Gastroesophageal sphincter (tissue), 4 donors: Measurements from ENCODE around the gene SRPK3. TPM values are rescaled to one million over a fixed set of nuclear protein-coding genes. Genes with fewer than 3 reads are reported as not detected.

Experiments
- ATAC-seq: fragments of 150-250 bp; one replicate; pipeline ENCODE4 v1.9.1; 2016; ENCODE audit warnings: mild to moderate bottlenecking, moderate library complexity
- H3K27ac ChIP-seq, 4 donors: fragments of 200-600 bp; sonication (generic) in 3 of 4; 1 replicate in 3 of 4; 2 replicates in 1 of 4; pipeline ENCODE4 v1.5.1; 2016 to 2019
- H3K27me3 ChIP-seq: fragments of 200-600 bp; sonication (generic); one replicate; pipeline ENCODE4 v1.5.1; 2019
- H3K36me3 ChIP-seq, 2 donors: fragments of 200-600 bp; sonication (generic); one replicate each; pipeline ENCODE4 v1.5.1; 2019; ENCODE audit warnings: control low read depth in 1 of 2
- H3K4me1 ChIP-seq, 3 donors: fragments of 200-600 bp; sonication (generic); 1 replicate in 2 of 3; 2 replicates in 1 of 3; pipeline ENCODE4 v1.5.1; 2016 to 2019; ENCODE audit warnings: control low read depth in 2 of 3
- H3K4me3 ChIP-seq, 2 donors: fragments of 200-600 bp; sonication (generic); one replicate each; pipeline ENCODE4 v1.5.1; 2019; ENCODE audit warnings: mild to moderate bottlenecking in 1 of 2, moderate library complexity in 1 of 2
- H3K9me3 ChIP-seq, 3 donors: fragments of 200-600 bp; sonication (generic); one replicate each; pipeline ENCODE4 v1.5.1; 2017 to 2019; ENCODE audit warnings: control low read depth in 2 of 3
- CTCF ChIP-seq, 4 experiments: fragments of 200-600 bp in 2 of 4; fragments of 450-650 bp in 2 of 4; sonication (generic) in 1 of 4; IDR thresholded peaks; one replicate each; pipeline ENCODE4 v1.5.1; 2017 to 2019; ENCODE audit warnings: antibody characterized with exemption in 4 of 4, mild to moderate bottlenecking in 2 of 4, moderate library complexity in 2 of 4
- EP300 ChIP-seq: sonication (generic); formaldehyde crosslinking; IDR thresholded peaks from one replicate; pipeline ENCODE4 v1.6.1; 2017; ENCODE audit warnings: antibody characterized with exemption, mild to moderate bottlenecking
- POLR2A ChIP-seq, 2 donors: fragments of 450-650 bp; IDR thresholded peaks; one replicate each; pipeline ENCODE4 v1.6.1; 2017; ENCODE audit warnings: antibody characterized with exemption in 2 of 2, mild to moderate bottlenecking in 2 of 2, moderate library complexity in 1 of 2
- POLR2AphosphoS5 ChIP-seq: sonication (generic); formaldehyde crosslinking; IDR thresholded peaks from one replicate; pipeline ENCODE4 v1.6.1; 2017; ENCODE audit warnings: antibody characterized with exemption
- WGBS, 2 donors: methylation state at CpG; one replicate each; pipeline ENCODE4 v1.1.5; 2018; ENCODE audit warnings: low coverage in 1 of 2; 5-methylcytosine and 5-hydroxymethylcytosine counted together
- total RNA-seq, 4 donors: library from RNA; depleted of rRNA; stranded (reverse); fragments of >200 nt; gene quantifications; one replicate each; pipeline ENCODE4 v1.1.0, GENCODE V29; 2016

Gene SRPK3
- total RNA-seq, 4 donors from 2014 or later, result 3.0 to 4.7 (median 4.4) TPM; not detected in 1

- Histone ChIP-seq H3K4me3 (peak overlapping the region; percentile 33 to 46), H3K4me1 (peaks cover 0 to 36% (median 4%) of the 10 kb centered on the region in 3 donors), H3K36me3 (peaks cover 0 to 22% of the 10 kb centered on the region in 2 donors), H3K9me3 (no peaks in the 10 kb centered on the region), H3K27ac (peak overlapping the region; percentile 15 to 83 (median 78)), H3K27me3 (no peaks in the 10 kb centered on the region)
- TF ChIP-seq POLR2AphosphoS5 (no peak), EP300 (no peak), POLR2A (IDR thresholded peaks at IDR 0.05) (no peak), CTCF (IDR thresholded peaks at IDR 0.05) (no peak)
- peak; percentile 4 for ATAC-seq
- 80% methylated on average over 1 of the region's 27 CpGs; no CpG with 5 or more reads in 1 of the 2 donors for WGBS, 2 donors
These were observed 15.4 kb upstream of the SRPK3 start for GRCh38 chrX:153765138-153766079.

GRCh38 chrX:153766098-153766817, 14.6 kb upstream of the SRPK3 start:
- H3K4me1 ChIP-seq, result peaks cover 0 to 36% (median 4%) of the 10 kb centered on the region in 3 donors
- TF ChIP-seq EP300, result no peak
- TF ChIP-seq CTCF (IDR thresholded peaks at IDR 0.05), result no peak
- TF ChIP-seq POLR2A (IDR thresholded peaks at IDR 0.05), result no peak
- TF ChIP-seq POLR2AphosphoS5, result no peak
- H3K9me3 ChIP-seq, result no peaks in the 10 kb centered on the region
- H3K4me3 ChIP-seq, result peak overlapping the region; percentile 33 to 46
- peak; percentile 45 for ATAC-seq
- 0 to 61% methylated on average over 3 to 13 of the region's 21 CpGs for WGBS, 2 donors
- H3K27me3 ChIP-seq, result no peaks in the 10 kb centered on the region
- peak overlapping the region; percentile 1 to 83 (median 78) for H3K27ac ChIP-seq
- peaks cover 0 to 30% of the 10 kb centered on the region in 2 donors for H3K36me3 ChIP-seq

- Histone ChIP-seq H3K9me3 (no peaks in the 10 kb centered on the region), H3K4me1 (peaks cover 0 to 36% (median 4%) of the 10 kb centered on the region in 3 donors), H3K4me3 (peak overlapping the region in 1 of 2 donors; percentile 46), H3K36me3 (peaks cover 0 to 38% of the 10 kb centered on the region in 2 donors), H3K27ac (peak overlapping the region in 2 of 4 donors; percentile 59 to 78), H3K27me3 (no peaks in the 10 kb centered on the region)
- 80 to 82% methylated on average over 2 to 5 of the region's 56 CpGs for WGBS, 2 donors
- ATAC-seq, result no peak
- TF ChIP-seq POLR2AphosphoS5, result no peak
- no peak for TF ChIP-seq CTCF (IDR thresholded peaks at IDR 0.05)
- TF ChIP-seq POLR2A (IDR thresholded peaks at IDR 0.05), result no peak
- no peak for TF ChIP-seq EP300
These were observed 13.8 kb upstream of the SRPK3 start for GRCh38 chrX:153766871-153767673.

- peaks cover 0 to 36% (median 4%) of the 10 kb centered on the region in 3 donors for H3K4me1 ChIP-seq
- 90% methylated on average over 2 of the region's 20 CpGs; no CpG with 5 or more reads in 1 of the 2 donors for WGBS, 2 donors
- H3K27ac ChIP-seq, result peak overlapping the region in 1 of 4 donors; percentile 59
- peak overlapping the region in 1 of 2 donors; percentile 46 for H3K4me3 ChIP-seq
- H3K27me3 ChIP-seq, result no peaks in the 10 kb centered on the region
- H3K9me3 ChIP-seq, result no peaks in the 10 kb centered on the region
- no peak for ATAC-seq
- H3K36me3 ChIP-seq, result peaks cover 0 to 44% of the 10 kb centered on the region in 2 donors
- no peak for TF ChIP-seq POLR2AphosphoS5
These were observed 13.2 kb upstream of the SRPK3 start for GRCh38 chrX:153767674-153768055.
